Vagina (tissue), 2 donors: ENCODE measurements around the gene RHOT2.

Experiments
- POLR2A ChIP-seq, 2 donors: fragments of 450-650 bp; IDR thresholded peaks; one replicate each; pipeline ENCODE4 v1.6.1; 2017; ENCODE audit warnings: antibody characterized with exemption in 2 of 2, mild to moderate bottlenecking in 2 of 2, moderate library complexity in 2 of 2
- POLR2AphosphoS5 ChIP-seq, 2 donors: sonication (generic); formaldehyde crosslinking; IDR thresholded peaks; one replicate each; pipeline ENCODE4 v1.9.0; 2017; ENCODE audit warnings: antibody characterized with exemption in 2 of 2, mild to moderate bottlenecking in 2 of 2, low read depth in 1 of 2; ENCODE audit not compliant: insufficient read depth in 1 of 2
- TF ChIP-seq, protein P1 (sequence below), 3 experiments: fragments of 450-650 bp in 2 of 3; fragments of 200-600 bp in 1 of 3; sonication (generic) in 1 of 3; IDR thresholded peaks; one replicate each; pipeline ENCODE4 v1.5.1; 2017 to 2019; ENCODE audit warnings: antibody characterized with exemption in 3 of 3, mild to moderate bottlenecking in 2 of 3, moderate library complexity in 2 of 3

DNA sequence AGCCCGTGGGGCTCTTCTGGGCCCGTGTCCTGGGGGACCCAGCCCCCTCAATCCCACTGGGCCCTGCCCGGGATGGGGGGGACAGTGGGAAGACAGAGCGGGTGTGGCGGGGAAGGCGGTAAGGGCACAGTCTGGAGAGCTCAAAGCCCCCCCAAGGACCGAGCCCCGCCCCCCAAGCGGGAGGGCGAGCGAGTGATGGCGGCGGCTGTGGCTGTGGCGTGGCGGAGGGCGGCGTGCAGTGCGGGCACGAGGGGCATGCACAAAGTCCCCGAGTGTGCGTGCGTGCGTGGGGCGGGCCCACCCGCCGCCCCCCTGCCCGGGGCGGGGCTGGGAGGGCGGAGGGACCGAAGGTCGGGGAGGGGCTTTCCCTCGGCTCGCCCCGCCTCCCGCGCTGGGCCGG, 25.8 kb downstream of the RHOT2 start:
- TF ChIP-seq, protein P1, sequence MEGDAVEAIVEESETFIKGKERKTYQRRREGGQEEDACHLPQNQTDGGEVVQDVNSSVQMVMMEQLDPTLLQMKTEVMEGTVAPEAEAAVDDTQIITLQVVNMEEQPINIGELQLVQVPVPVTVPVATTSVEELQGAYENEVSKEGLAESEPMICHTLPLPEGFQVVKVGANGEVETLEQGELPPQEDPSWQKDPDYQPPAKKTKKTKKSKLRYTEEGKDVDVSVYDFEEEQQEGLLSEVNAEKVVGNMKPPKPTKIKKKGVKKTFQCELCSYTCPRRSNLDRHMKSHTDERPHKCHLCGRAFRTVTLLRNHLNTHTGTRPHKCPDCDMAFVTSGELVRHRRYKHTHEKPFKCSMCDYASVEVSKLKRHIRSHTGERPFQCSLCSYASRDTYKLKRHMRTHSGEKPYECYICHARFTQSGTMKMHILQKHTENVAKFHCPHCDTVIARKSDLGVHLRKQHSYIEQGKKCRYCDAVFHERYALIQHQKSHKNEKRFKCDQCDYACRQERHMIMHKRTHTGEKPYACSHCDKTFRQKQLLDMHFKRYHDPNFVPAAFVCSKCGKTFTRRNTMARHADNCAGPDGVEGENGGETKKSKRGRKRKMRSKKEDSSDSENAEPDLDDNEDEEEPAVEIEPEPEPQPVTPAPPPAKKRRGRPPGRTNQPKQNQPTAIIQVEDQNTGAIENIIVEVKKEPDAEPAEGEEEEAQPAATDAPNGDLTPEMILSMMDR (IDR thresholded peaks at IDR 0.05): no peak
- TF ChIP-seq POLR2AphosphoS5 (IDR thresholded peaks at IDR 0.05; ENCODE audit: insufficient read depth in 1 of 2, low read depth in 1 of 2): no peak
- TF ChIP-seq POLR2A (IDR thresholded peaks at IDR 0.05): no peak
